Mesothelial cell of epicardium (in vitro differentiated cells): ENCODE measurements around the gene ESYT1. TPM values are rescaled to one million over a fixed set of nuclear protein-coding genes. Genes with fewer than 3 reads are reported as not detected.
A peak's percentile ranks its signal among the peaks of the same experiment; 100 is the strongest.

Experiments used
- DNase-seq, 2 experiments: peaks; one replicate each; pipeline ENCODE4 v3.0.0; 2021; ENCODE audit warnings: low spot score in 2 of 2; ENCODE audit not compliant: unreplicated experiment in 2 of 2
- H3K27ac Mint-ChIP-seq: 2 replicates; pipeline ENCODE4 v1.8.0; 2021; ENCODE audit warnings: mixed read lengths
- H3K27me3 Mint-ChIP-seq: 2 replicates; pipeline ENCODE4 v1.8.0; 2021; ENCODE audit warnings: low read depth, mixed read lengths
- H3K36me3 Mint-ChIP-seq: 2 replicates; pipeline ENCODE4 v1.8.0; 2021; ENCODE audit warnings: mixed read lengths
- H3K4me1 Mint-ChIP-seq: 2 replicates; pipeline ENCODE4 v1.8.0; 2021; ENCODE audit warnings: mixed read lengths
- H3K4me3 Mint-ChIP-seq: 2 replicates; pipeline ENCODE4 v1.8.0; 2021; ENCODE audit warnings: mild to moderate bottlenecking, moderate library complexity, mixed read lengths
- H3K9me3 Mint-ChIP-seq: 2 replicates; pipeline ENCODE4 v1.8.0; 2021; ENCODE audit warnings: mixed read lengths
- CTCF ChIP-seq: fragments of 200-600 bp; sonication (generic); IDR thresholded peaks from one replicate; pipeline ENCODE4 v1.5.0; 2021; ENCODE audit warnings: antibody characterized with exemption; ENCODE audit not compliant: unreplicated experiment
- total RNA-seq: library from RNA; stranded (reverse); gene quantifications from 3 replicates; pipeline ENCODE4 v1.2.1, GENCODE V29; 2021

ESYT1 gene
- total RNA-seq, 1 donor from 2014 or later, result 64.7 TPM

DNA sequence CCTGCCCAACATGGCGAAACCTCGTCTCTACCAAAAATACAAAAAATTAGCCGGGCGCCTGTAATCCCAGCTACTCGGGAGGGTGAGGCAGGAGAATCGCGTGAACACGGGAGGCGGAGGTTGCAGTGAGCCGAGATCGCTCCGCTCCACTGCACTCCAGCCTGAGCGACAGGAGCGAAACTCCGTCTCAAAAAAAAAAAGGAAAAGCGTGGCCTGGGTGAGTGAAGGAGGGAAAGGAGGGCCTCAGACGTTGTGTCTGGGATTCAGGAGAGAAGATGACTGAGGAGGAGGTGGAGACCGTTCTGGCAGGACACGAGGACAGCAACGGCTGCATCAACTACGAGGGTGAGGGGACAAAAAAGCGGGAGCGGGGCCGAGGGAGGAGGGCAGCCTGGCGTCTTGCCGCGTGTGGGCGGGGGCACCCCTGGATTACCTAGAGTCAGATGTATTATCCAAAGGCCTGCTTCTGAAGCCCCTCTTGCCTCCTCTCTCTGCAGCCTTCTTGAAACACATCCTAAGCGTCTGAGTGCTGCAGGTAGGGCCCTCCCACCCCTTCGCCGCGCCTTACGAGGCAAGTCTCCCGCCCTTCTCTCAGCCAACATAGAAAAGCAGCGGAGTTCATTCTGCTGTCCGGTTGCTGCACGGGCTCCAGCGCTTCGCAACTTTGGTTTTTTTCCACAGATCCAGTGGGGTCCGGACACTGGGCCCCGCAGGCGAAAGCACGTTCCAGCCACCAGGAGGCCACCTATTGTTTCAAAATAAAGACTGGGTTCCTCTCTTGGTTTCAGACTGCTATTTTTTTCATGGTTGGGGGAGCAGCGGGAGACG lies 29.3 kb downstream of the ESYT1 start:
- peak overlapping the region; percentile 91 for H3K4me3 Mint-ChIP-seq
- H3K4me1 Mint-ChIP-seq, result peaks cover 46% of the 10 kb centered on the region
- H3K27ac Mint-ChIP-seq, result peak overlapping the region; percentile 96
- no peaks in the 10 kb centered on the region for H3K9me3 Mint-ChIP-seq
- H3K36me3 Mint-ChIP-seq, result peaks cover 27% of the 10 kb centered on the region
- DNase-seq, result peak; percentile 61 to 85
- peak; percentile 79 for TF ChIP-seq CTCF
- H3K27me3 Mint-ChIP-seq, result no peaks in the 10 kb centered on the region

DNA sequence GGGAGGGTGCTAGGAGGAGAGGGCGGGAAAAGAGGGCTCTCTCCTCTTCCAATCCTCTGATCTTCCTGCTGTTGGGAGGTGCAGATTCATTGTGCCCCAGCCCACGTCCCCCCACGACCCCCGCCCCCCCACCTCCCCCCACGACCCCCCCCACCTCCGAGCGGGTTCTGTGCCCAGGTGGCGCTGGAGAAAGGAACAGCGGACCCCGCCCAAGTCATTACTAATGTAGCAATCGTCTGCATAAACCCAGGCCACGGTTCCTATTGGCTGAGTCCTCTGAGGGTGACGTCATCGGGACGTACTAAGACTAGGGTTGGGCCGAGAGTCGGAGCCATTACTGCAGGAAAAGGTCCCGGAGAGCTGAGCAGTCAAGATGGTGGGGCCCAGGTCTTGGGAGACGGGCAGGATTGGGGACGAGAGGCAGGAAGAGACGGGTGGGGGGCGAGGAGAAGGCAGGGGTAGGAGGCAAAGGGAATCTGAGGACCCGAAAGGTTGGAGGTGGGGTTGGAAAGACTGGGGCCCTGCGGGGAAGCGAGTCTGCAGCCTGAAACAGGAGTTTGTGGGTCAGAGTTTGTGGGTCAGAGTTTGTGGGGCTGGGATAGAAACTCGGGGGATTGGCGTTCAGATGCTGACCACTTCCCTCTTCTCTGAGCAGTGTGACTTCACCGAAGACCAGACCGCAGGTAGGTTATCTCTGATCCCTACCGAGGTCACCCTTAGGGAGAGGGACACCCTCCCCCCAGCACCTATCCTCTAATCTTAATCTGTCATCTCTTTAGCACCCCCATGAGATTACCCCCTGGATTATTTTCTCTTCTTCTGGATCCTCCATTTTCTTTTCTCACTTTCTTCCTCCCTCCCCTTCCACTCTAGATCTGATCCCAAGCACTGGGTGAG lies 30.2 kb downstream of the ESYT1 start, which contains the start of gene MYL6:
Gene MYL6 (plus strand): TSS at position 331 of the 897 bp plus-strand sequence. CDS start 43 bp downstream, at position 374.
- H3K9me3 Mint-ChIP-seq, result no peaks in the 10 kb centered on the region
- peaks cover 40% of the 10 kb centered on the region for H3K4me1 Mint-ChIP-seq
- TF ChIP-seq CTCF, result no peak
- H3K4me3 Mint-ChIP-seq, result peak within 1 kb of the TSS; percentile 91
- H3K27me3 Mint-ChIP-seq, result no peaks in the 10 kb centered on the region
- peak within 1 kb of the TSS; percentile 96 for H3K27ac Mint-ChIP-seq
- peaks cover 30% of the 10 kb centered on the region for H3K36me3 Mint-ChIP-seq
- peak; percentile 86 to 88 for DNase-seq

DNA sequence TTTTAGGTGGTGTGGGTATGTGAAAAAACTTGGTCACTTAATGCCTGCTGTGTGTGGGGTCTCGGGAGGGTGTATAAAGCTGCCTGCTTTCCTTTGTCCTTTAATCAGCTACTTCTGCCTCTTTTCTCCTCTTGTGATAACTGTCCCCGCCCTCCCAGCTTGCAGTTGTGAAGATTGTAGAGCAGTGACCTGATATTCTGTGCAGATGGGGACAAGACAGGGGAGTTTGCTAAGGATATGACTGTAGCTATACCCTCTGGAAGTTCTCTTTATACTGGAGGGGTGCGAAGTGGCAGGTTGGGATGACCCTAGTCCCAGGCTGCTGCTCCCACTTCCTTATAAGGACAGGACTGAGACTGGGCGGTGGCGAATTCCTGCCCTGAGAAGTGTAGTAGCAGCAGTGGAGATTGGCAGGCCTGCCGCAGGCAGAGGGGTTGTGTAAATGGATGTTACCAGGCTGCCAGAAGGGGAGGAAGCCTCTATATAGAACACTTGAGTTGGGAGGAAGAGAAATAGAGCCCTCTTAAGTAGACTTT lies 30.9 kb downstream of the ESYT1 start:
- TF ChIP-seq CTCF, result no peak
- DNase-seq, result peak in 1 of 2 experiments; percentile 51
- peaks cover 35% of the 10 kb centered on the region for H3K4me1 Mint-ChIP-seq
- H3K9me3 Mint-ChIP-seq, result no peaks in the 10 kb centered on the region
- H3K27me3 Mint-ChIP-seq, result no peaks in the 10 kb centered on the region
- peak overlapping the region; percentile 91 for H3K4me3 Mint-ChIP-seq
- H3K27ac Mint-ChIP-seq, result peak overlapping the region; percentile 96
- H3K36me3 Mint-ChIP-seq, result peaks cover 30% of the 10 kb centered on the region

GRCh38 chr12:56159482-56160192 lies 31.6 kb downstream of the ESYT1 start:
- H3K4me1 Mint-ChIP-seq, result peaks cover 35% of the 10 kb centered on the region
- H3K9me3 Mint-ChIP-seq, result no peaks in the 10 kb centered on the region
- peak overlapping the region; percentile 96 for H3K27ac Mint-ChIP-seq
- H3K36me3 Mint-ChIP-seq, result peaks cover 36% of the 10 kb centered on the region
- H3K4me3 Mint-ChIP-seq, result peak overlapping the region; percentile 91
- no peak for TF ChIP-seq CTCF
- H3K27me3 Mint-ChIP-seq, result no peaks in the 10 kb centered on the region
- no peak for DNase-seq

DNA sequence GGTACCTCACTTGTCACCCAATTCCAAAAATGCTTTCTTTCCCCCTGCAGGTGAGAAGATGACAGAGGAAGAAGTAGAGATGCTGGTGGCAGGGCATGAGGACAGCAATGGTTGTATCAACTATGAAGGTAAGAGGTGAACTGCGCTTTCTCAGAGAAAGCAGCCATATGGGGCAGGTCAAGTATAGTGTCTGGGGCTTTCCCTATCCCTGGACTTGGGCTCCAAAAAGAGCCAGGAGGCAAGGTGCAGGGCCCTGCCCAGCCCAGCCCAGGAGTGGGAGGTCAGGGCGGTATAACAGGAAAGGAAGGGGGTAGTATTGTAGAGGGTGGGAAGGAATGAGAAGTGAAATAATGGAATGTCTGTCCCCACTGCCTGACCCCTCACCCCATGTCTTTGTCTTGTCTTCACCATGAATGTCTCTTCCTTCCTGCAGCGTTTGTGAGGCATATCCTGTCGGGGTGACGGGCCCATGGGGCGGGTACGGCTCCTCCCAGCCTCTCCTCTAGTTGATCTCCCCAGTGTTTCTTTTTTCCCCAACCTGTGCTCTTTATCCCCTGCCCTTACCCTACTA lies 32.2 kb downstream of the ESYT1 start:
- TF ChIP-seq CTCF, result no peak
- Mint-ChIP-seq H3K36me3 (peaks cover 31% of the 10 kb centered on the region), H3K9me3 (no peaks in the 10 kb centered on the region), H3K27me3 (no peaks in the 10 kb centered on the region), H3K27ac (peak overlapping the region; percentile 96), H3K4me1 (peaks cover 35% of the 10 kb centered on the region), H3K4me3 (peak overlapping the region; percentile 91)
- no peak for DNase-seq
